B cell (primary cell): ENCODE results near the gene PSME3. TPM values are rescaled to one million over a fixed set of nuclear protein-coding genes. Genes with fewer than 3 reads are reported as not detected.

Experiments used
- ATAC-seq: fragments of 200-7000 bp; cut with Tn5 transposase; one replicate; pipeline ENCODE4 v1.10.0; 2021; ENCODE audit warnings: low read depth, mild to moderate bottlenecking, moderate number of reproducible peaks, moderate library complexity
- CTCF ChIA-PET: fragments of 350-600 bp; sonication (Branson Sonifier 250); formaldehyde crosslinking; loops from one replicate; lab custom pipeline; 2021; ENCODE audit warnings: antibody characterized with exemption, inconsistent platforms; lab: Charles Lee
- POLR2A ChIA-PET: fragments of 350-600 bp; sonication (Branson Sonifier 250); formaldehyde crosslinking; loops from one replicate; lab custom pipeline; 2021; ENCODE audit warnings: antibody characterized with exemption; lab: Charles Lee
- DNase-seq: peaks from one replicate; pipeline ENCODE4 v3.0.0; 2013
- H2AFZ ChIP-seq: 2 replicates; pipeline ENCODE4 v1.6.1; 2012; ENCODE audit warnings: mild to moderate bottlenecking, low read depth, low read length; ENCODE audit not compliant: insufficient read depth, poor library complexity, severe bottlenecking
- H3K27ac ChIP-seq, 2 donors: 1 replicate in 1 of 2; 2 replicates in 1 of 2; pipeline ENCODE4 v1.5.1; 2012 to 2013; ENCODE audit warnings: low read length in 2 of 2, mild to moderate bottlenecking in 2 of 2, moderate library complexity in 1 of 2
- H3K27me3 ChIP-seq, 4 experiments: fragments of 200-600 bp in 1 of 4; sonication (generic) in 1 of 4; replicated peaks in 1 of 4; 1 replicate in 2 of 4; 2 replicates in 2 of 4; pipeline versions ENCODE4 v1.6.1 to v1.7.0; 2013 to 2016; ENCODE audit warnings: low read length in 3 of 4, mild to moderate bottlenecking in 2 of 4, mixed read lengths in 1 of 4, moderate library complexity in 1 of 4; ENCODE audit not compliant: insufficient read depth in 4 of 4, control insufficient read depth in 3 of 4; ENCODE audit errors: control extremely low read depth in 1 of 4
- H3K36me3 ChIP-seq, 2 experiments: replicated peaks in 1 of 2; 1 replicate in 1 of 2; 2 replicates in 1 of 2; pipeline versions ENCODE4 v1.6.1 to v1.7.1; 2013; ENCODE audit warnings: low read length in 1 of 2; ENCODE audit not compliant: insufficient read depth in 2 of 2, control insufficient read depth in 1 of 2; ENCODE audit errors: control extremely low read depth in 1 of 2, extremely low read depth in 1 of 2
- H3K4me1 ChIP-seq, 2 donors: fragments of 200-600 bp in 1 of 2; sonication (generic) in 1 of 2; 1 replicate in 1 of 2; 2 replicates in 1 of 2; pipeline versions ENCODE4 v1.5.1 to v1.6.1; 2013 to 2017; ENCODE audit warnings: low read length in 2 of 2; ENCODE audit not compliant: control insufficient read depth in 2 of 2, insufficient read depth in 2 of 2
- H3K4me2 ChIP-seq: replicated peaks from 2 replicates; pipeline ENCODE3; 2012; ENCODE audit warnings: mild to moderate bottlenecking, low read depth, low read length; ENCODE audit not compliant: poor library complexity, severe bottlenecking
- H3K4me3 ChIP-seq, 5 experiments: fragments of 200-600 bp in 1 of 5; sonication (generic) in 1 of 5; 1 replicate in 3 of 5; 2 replicates in 2 of 5; pipeline versions ENCODE4 v1.5.1 to v1.7.0; 2011 to 2016; ENCODE audit warnings: low read length in 4 of 5, mild to moderate bottlenecking in 4 of 5, low read depth in 2 of 5, control low read depth in 1 of 5, moderate library complexity in 1 of 5; ENCODE audit not compliant: insufficient read depth in 1 of 5; ENCODE audit errors: control extremely low read depth in 1 of 5, extremely low read depth in 1 of 5
- H3K79me2 ChIP-seq: fragments of 200-600 bp; sonication (generic); one replicate; pipeline ENCODE4 v1.6.0; 2016; ENCODE audit warnings: low read length; ENCODE audit not compliant: control insufficient read depth, insufficient read depth
- H3K9ac ChIP-seq: fragments of 200-600 bp; sonication (generic); 2 replicates; pipeline ENCODE4 v1.6.1; 2017; ENCODE audit warnings: mild to moderate bottlenecking, low read length, moderate library complexity
- H3K9me3 ChIP-seq, 3 donors: one replicate each; pipeline versions ENCODE4 v1.6.1 to v1.7.1; 2013; ENCODE audit warnings: low read length in 2 of 3; ENCODE audit not compliant: control insufficient read depth in 2 of 3, insufficient read depth in 1 of 3; ENCODE audit errors: control extremely low read depth in 1 of 3
- H4K20me1 ChIP-seq: 2 replicates; pipeline ENCODE4 v1.6.0; 2012; ENCODE audit warnings: mild to moderate bottlenecking, low read length; ENCODE audit not compliant: insufficient read depth, control insufficient read depth, poor library complexity, severe bottlenecking
- H3K27ac Mint-ChIP-seq: one replicate; pipeline ENCODE4 v1.8.0; 2021; ENCODE audit warnings: mixed read lengths
- H3K27me3 Mint-ChIP-seq: one replicate; pipeline ENCODE4 v1.8.0; 2021; ENCODE audit warnings: mixed read lengths
- H3K4me1 Mint-ChIP-seq: one replicate; pipeline ENCODE4 v1.8.0; 2021; ENCODE audit warnings: mixed read lengths
- H3K4me3 Mint-ChIP-seq: one replicate; pipeline ENCODE4 v1.8.0; 2021; ENCODE audit warnings: mixed read lengths
- H3K9me3 Mint-ChIP-seq: one replicate; pipeline ENCODE4 v1.8.0; 2022; ENCODE audit warnings: mixed read lengths; ENCODE audit not compliant: insufficient read depth
- EZH2 ChIP-seq: IDR thresholded peaks from 2 replicates; pipeline ENCODE4 v1.6.1; 2012; ENCODE audit warnings: borderline replicate concordance, low read depth, mild to moderate bottlenecking, moderate library complexity, low read length; ENCODE audit not compliant: insufficient read depth, poor library complexity, severe bottlenecking
- WGBS: methylation state at CpG from one replicate; pipeline ENCODE4 v1.1.5; 2013; ENCODE audit warnings: missing lambda C conversion rate; ENCODE audit not compliant: insufficient coverage; 5-methylcytosine and 5-hydroxymethylcytosine counted together
- intact Hi-C: fragments of 100-400 bp; cut with micrococcal nuclease; formaldehyde crosslinking; loops from one replicate; pipeline ENCODE4 v1.10.0; 2022
- polyA plus RNA-seq: library from polyadenylated mRNA; depleted of rRNA; stranded (reverse); fragments of >200 nt; gene quantifications from 2 replicates; pipeline ENCODE4 v1.2.3, GENCODE V29; 2012
- total RNA-seq, 2 donors: library from RNA; stranded (reverse); fragments of 120-200 nt in 1 of 2; gene quantifications; 1 replicate in 1 of 2; 2 replicates in 1 of 2; pipeline versions ENCODE4 v1.2.3 to v1.2.4, GENCODE V29; 2013 to 2022
- TF ChIP-seq, protein P1 (sequence below): fragments of 200-600 bp; IDR thresholded peaks from one replicate; pipeline ENCODE4 v1.8.0; 2022; ENCODE audit warnings: antibody characterized with exemption, mild to moderate bottlenecking

PSME3 gene
- total and polyA plus RNA-seq, 2 donors (not counting 1 experiment from before 2014, with no cell fraction given) = 43.4 to 76.2 TPM

DNA sequence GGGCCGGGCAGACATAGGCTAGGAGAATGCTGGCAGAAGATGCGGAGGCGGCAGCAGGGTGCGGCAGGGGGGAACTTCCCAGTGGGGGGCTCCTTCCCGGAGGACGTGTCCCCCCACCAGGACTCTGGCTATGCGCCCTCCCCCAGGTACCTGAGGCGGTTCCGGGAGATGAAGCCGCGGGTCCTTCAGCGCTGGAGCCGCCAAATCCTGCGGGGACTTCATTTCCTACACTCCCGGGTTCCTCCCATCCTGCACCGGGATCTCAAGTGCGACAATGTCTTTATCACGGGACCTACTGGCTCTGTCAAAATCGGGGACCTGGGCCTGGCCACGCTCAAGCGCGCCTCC lies 49.4 kb upstream of the PSME3 start:
- POLR2A ChIA-PET = no interaction called here
- Mint-ChIP-seq H3K9me3 (no peaks in the 10 kb centered on the region), H3K27ac (no peak overlapping the region), H3K4me1 (peaks cover 39% of the 10 kb centered on the region), H3K4me3 (no peak overlapping the region), H3K27me3 (peaks cover 74% of the 10 kb centered on the region)
- Histone ChIP-seq H3K27me3 (peaks cover 0 to 80% (median 39%) of the 10 kb centered on the region in 4 experiments), H3K36me3 (peaks cover 0 to 11% of the 10 kb centered on the region in 2 experiments), H3K4me2 (peak overlapping the region; percentile 35), H3K4me3 (no peak overlapping the region), H3K9me3 (peaks cover 0 to 24% (median 0%) of the 10 kb centered on the region in 3 donors), H3K9ac (no peak overlapping the region), H4K20me1 (no peaks in the 10 kb centered on the region), H3K27ac (no peak overlapping the region), H3K79me2 (no peaks in the 10 kb centered on the region), H3K4me1 (peaks cover 26 to 33% of the 10 kb centered on the region in 2 donors), H2AFZ (no peak overlapping the region)
- CTCF ChIA-PET = no interaction called here
- DNase-seq (no peak), ATAC-seq (no peak)
- 13% methylated on average over 22 of the region's 22 CpGs for WGBS
- TF ChIP-seq, protein P1, sequence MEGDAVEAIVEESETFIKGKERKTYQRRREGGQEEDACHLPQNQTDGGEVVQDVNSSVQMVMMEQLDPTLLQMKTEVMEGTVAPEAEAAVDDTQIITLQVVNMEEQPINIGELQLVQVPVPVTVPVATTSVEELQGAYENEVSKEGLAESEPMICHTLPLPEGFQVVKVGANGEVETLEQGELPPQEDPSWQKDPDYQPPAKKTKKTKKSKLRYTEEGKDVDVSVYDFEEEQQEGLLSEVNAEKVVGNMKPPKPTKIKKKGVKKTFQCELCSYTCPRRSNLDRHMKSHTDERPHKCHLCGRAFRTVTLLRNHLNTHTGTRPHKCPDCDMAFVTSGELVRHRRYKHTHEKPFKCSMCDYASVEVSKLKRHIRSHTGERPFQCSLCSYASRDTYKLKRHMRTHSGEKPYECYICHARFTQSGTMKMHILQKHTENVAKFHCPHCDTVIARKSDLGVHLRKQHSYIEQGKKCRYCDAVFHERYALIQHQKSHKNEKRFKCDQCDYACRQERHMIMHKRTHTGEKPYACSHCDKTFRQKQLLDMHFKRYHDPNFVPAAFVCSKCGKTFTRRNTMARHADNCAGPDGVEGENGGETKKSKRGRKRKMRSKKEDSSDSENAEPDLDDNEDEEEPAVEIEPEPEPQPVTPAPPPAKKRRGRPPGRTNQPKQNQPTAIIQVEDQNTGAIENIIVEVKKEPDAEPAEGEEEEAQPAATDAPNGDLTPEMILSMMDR = no peak
- TF ChIP-seq EZH2 = no peak
- intact Hi-C loops = no loop called here

DNA sequence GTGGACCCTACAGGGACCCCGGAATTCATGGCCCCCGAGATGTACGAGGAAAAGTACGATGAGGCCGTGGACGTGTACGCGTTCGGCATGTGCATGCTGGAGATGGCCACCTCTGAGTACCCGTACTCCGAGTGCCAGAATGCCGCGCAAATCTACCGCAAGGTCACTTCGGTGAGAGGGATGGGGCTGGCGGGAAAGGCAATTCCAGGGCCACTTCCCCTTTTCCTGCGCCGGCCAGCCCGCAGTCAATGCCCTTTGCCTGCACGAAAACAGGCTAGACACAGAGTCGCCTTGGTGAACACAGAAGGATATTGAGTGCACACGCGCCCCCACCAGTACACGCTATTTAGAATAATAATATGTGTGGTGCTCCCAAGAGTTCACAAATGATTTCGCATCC lies 48.8 kb upstream of the PSME3 start:
- WGBS = 9% methylated on average over 18 of the region's 25 CpGs
- ATAC-seq (no peak), DNase-seq (no peak)
- ChIA-PET CTCF (no interaction called here), POLR2A (no interaction called here)
- no peaks in the 10 kb centered on the region for H3K9me3 Mint-ChIP-seq
- no peak overlapping the region for H3K9ac ChIP-seq
- H3K27ac ChIP-seq = no peak overlapping the region
- no peaks in the 10 kb centered on the region for H3K79me2 ChIP-seq
- H2AFZ ChIP-seq = no peak overlapping the region
- H3K4me1 Mint-ChIP-seq = peaks cover 36% of the 10 kb centered on the region
- H3K4me2 ChIP-seq = peak overlapping the region; percentile 35
- H3K27ac Mint-ChIP-seq = no peak overlapping the region
- no peaks in the 10 kb centered on the region for H4K20me1 ChIP-seq
- no peak overlapping the region for H3K4me3 ChIP-seq
- H3K9me3 ChIP-seq = peaks cover 0 to 24% (median 0%) of the 10 kb centered on the region in 3 donors
- peaks cover 77% of the 10 kb centered on the region for H3K27me3 Mint-ChIP-seq
- H3K4me1 ChIP-seq = peaks cover 26 to 33% of the 10 kb centered on the region in 2 donors
- peaks cover 0 to 4% of the 10 kb centered on the region in 2 experiments for H3K36me3 ChIP-seq
- intact Hi-C loops = no loop called here
- H3K4me3 Mint-ChIP-seq = peak overlapping the region; percentile 51
- TF ChIP-seq, protein P1 = no peak
- no peak for TF ChIP-seq EZH2
- peaks cover 0 to 80% (median 39%) of the 10 kb centered on the region in 4 experiments for H3K27me3 ChIP-seq
